22Rv1 (cell line): ENCODE results near the gene SWI5.

Source experiments
- H3K27ac ChIP-seq: fragments of 450-650 bp; 2 replicates; pipeline ENCODE4 v1.5.1; 2017
- ZFX ChIP-seq: fragments of 450-650 bp; IDR thresholded peaks from 2 replicates; pipeline ENCODE4 v1.6.1; 2017; ENCODE audit warnings: antibody characterized with exemption, borderline replicate concordance
- TF ChIP-seq, protein P1 (sequence below): fragments of 450-650 bp; IDR thresholded peaks from 2 replicates; pipeline ENCODE4 v1.5.1; 2017; ENCODE audit warnings: mild to moderate bottlenecking

The SWI5 gene

GRCh38 chr9:128242828-128243214, 33.3 kb upstream of the SWI5 start:
- TF ChIP-seq, protein P1, sequence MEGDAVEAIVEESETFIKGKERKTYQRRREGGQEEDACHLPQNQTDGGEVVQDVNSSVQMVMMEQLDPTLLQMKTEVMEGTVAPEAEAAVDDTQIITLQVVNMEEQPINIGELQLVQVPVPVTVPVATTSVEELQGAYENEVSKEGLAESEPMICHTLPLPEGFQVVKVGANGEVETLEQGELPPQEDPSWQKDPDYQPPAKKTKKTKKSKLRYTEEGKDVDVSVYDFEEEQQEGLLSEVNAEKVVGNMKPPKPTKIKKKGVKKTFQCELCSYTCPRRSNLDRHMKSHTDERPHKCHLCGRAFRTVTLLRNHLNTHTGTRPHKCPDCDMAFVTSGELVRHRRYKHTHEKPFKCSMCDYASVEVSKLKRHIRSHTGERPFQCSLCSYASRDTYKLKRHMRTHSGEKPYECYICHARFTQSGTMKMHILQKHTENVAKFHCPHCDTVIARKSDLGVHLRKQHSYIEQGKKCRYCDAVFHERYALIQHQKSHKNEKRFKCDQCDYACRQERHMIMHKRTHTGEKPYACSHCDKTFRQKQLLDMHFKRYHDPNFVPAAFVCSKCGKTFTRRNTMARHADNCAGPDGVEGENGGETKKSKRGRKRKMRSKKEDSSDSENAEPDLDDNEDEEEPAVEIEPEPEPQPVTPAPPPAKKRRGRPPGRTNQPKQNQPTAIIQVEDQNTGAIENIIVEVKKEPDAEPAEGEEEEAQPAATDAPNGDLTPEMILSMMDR = no peak
- TF ChIP-seq ZFX = no peak
- no peak overlapping the region for H3K27ac ChIP-seq

- H3K27ac ChIP-seq = no peak overlapping the region
- no peak for TF ChIP-seq ZFX
- TF ChIP-seq, protein P1 = no peak
These were observed 32.7 kb upstream of the SWI5 start for GRCh38 chr9:128243215-128244018.

DNA sequence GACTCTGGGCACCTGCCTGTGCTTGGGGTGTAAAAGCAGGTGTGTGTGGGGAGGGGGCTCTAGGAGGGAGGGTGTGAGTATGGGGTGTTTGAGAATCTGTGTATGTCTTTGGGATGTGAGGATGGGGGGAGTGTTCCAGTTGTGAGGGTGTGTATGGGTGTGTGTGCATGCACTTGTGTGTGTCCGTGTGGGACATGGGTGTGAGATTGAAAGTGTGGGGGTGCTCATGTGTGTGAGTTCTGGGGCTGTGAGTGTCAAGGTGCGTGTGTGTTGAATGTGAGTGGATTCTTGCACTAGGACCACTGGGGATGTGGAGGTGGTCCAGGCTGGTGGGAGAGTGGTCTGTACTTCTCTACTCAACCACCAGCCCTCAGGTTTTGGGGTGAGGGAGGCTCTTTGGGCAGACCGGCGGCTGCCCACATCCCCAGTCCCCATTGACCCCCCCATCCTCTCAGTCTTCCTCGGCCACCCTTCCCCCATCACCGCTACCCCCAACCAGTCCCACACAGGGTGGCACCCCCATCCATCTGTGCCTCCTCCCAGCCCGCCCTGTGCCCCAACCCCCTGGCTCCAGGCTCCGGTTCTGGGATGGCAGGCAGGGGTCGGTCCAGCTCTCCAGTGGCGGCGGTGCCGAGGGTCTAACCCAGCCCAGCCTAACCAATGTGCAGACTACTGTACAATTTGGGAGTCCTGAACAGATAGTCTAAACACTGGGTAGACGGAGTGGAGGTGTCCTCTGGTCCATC, 31.8 kb upstream of the SWI5 start:
- H3K27ac ChIP-seq = no peak overlapping the region
- TF ChIP-seq, protein P1 = no peak
- TF ChIP-seq ZFX = no peak

DNA sequence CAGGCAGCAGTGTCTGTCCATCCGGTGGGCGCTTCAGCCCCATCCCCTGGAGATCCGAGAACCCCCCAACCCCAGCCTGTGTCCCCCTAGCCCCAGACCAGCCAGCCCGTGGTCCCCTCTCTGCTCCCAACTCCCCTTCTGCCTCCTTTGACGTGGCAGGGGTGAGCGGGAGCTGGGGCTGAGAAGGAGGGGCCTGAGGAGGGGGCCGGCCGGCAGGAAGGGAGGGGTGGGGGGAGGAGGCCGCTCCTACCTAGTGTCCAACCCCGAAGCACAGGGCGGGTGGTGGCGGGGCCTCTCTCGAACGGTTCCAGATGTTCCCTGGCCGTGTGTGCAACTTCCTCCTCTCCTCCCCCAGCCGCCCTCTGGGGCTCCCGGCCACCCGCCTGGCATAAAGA, 31.2 kb upstream of the SWI5 start:
- no peak overlapping the region for H3K27ac ChIP-seq
- TF ChIP-seq, protein P1 = no peak
- TF ChIP-seq ZFX = no peak

GRCh38 chr9:128245421-128246151, 30.5 kb upstream of the SWI5 start:
- TF ChIP-seq, protein P1 = no peak
- no peak for TF ChIP-seq ZFX
- no peak overlapping the region for H3K27ac ChIP-seq

DNA sequence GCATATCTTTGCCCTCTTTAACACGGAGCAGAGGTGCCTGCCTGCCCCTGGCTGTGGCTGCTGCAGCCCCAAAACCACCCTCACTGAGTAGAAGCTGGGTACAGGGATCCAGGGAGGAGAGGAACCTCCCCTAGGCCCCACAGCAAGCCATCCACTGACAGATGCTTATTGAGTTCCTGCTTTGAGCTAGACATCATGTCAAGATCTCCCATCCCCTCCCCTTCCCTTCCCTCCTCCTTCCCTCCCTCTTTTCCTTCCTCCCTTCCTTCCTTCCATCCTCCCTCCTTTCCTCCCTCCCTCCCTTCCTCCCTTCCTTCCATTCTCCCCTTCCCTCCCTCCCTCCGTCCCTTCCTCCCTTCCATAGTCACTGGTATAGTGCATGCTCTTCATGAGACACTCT, 29.6 kb upstream of the SWI5 start:
- TF ChIP-seq, protein P1 = no peak
- no peak for TF ChIP-seq ZFX
- no peak overlapping the region for H3K27ac ChIP-seq
